Omental fat pad (tissue), 4 donors: ENCODE measurements around the gene ASPHD2. TPM values are rescaled to one million over a fixed set of nuclear protein-coding genes. Genes with fewer than 3 reads are reported as not detected.

ENCODE experiments used
- ATAC-seq: fragments of 150-250 bp; one replicate; pipeline ENCODE4 v1.9.1; 2016; ENCODE audit warnings: mild to moderate bottlenecking, moderate library complexity; ENCODE audit not compliant: low FRiP score
- DNase-seq: peaks from one replicate; pipeline ENCODE4 v3.0.0-alpha.2; 2019; ENCODE audit warnings: low spot score
- total RNA-seq, 4 donors: library from RNA; depleted of rRNA; stranded (reverse); fragments of >200 nt; gene quantifications; one replicate each; pipeline ENCODE4 v1.1.0, GENCODE V29; 2016
- TF ChIP-seq, protein P1 (sequence below), 3 donors: fragments of 450-650 bp; IDR thresholded peaks; one replicate each; pipeline ENCODE4 v1.5.1; 2016 to 2017; ENCODE audit warnings: antibody characterized with exemption in 3 of 3, mild to moderate bottlenecking in 3 of 3, moderate library complexity in 2 of 3

Gene ASPHD2
- total RNA-seq, 4 donors from 2014 or later: 0.32 to 2.0 (median 0.95) TPM

GRCh38 chr22:26463101-26463661 lies 34.1 kb downstream of the ASPHD2 start:
- ATAC-seq (no peak), DNase-seq (no peak)
- TF ChIP-seq, protein P1, sequence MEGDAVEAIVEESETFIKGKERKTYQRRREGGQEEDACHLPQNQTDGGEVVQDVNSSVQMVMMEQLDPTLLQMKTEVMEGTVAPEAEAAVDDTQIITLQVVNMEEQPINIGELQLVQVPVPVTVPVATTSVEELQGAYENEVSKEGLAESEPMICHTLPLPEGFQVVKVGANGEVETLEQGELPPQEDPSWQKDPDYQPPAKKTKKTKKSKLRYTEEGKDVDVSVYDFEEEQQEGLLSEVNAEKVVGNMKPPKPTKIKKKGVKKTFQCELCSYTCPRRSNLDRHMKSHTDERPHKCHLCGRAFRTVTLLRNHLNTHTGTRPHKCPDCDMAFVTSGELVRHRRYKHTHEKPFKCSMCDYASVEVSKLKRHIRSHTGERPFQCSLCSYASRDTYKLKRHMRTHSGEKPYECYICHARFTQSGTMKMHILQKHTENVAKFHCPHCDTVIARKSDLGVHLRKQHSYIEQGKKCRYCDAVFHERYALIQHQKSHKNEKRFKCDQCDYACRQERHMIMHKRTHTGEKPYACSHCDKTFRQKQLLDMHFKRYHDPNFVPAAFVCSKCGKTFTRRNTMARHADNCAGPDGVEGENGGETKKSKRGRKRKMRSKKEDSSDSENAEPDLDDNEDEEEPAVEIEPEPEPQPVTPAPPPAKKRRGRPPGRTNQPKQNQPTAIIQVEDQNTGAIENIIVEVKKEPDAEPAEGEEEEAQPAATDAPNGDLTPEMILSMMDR (IDR thresholded peaks at IDR 0.05): no peak

- ATAC-seq: no peak
- TF ChIP-seq, protein P1 (IDR thresholded peaks at IDR 0.05): no peak
- no peak for DNase-seq
Observed at GRCh38 chr22:26463688-26464087, 34.6 kb downstream of the ASPHD2 start.

- no peak for ATAC-seq
- no peak for DNase-seq
- TF ChIP-seq, protein P1 (IDR thresholded peaks at IDR 0.05): no peak
Observed at GRCh38 chr22:26464312-26464711, 35.3 kb downstream of the ASPHD2 start.

DNA sequence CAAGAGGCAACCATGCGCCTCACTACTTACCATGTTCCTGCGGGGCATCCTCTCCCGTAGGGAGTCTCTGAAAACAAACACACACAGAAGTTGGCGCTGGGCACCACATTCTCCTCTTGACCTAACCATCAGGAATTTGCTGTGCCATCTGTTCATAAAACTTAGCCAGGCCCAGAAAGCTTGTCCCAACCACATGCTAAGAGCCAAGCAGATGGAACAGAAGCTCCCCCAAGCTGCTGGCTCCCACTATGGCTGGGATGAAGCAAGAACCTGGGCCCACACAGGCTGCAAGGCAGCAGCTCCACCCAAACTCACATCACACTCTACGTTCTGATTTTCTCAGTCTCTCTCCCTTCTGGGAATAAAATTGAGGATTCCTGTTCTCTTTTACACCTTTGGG lies 37.1 kb downstream of the ASPHD2 start:
- DNase-seq: no peak
- ATAC-seq: no peak
- TF ChIP-seq, protein P1 (IDR thresholded peaks at IDR 0.05): no peak

DNA sequence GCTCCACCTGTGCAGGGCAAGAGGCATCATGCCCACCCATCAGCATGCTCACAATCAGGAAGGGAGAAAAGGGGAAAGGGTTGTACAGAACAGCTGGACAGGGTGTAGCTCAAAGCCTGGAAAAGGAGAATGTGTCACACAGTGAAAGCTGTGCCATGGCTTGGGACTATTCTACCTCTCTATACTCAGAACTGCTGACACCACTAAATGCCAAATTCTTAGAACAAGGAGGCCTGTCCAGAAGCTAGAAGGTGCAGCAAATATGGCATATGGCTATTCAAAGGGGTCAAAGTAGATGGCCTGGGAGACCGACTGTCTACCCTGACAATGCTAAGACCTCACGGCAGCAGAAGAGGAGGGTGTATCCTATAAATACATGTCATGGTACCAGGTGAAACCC lies 41.7 kb downstream of the ASPHD2 start:
- ATAC-seq: no peak
- TF ChIP-seq, protein P1 (IDR thresholded peaks at IDR 0.05): no peak
- no peak for DNase-seq

- TF ChIP-seq, protein P1 (IDR thresholded peaks at IDR 0.05): no peak
- ATAC-seq (no peak), DNase-seq (no peak)
Observed at GRCh38 chr22:26471522-26471921, 42.5 kb downstream of the ASPHD2 start.

- TF ChIP-seq, protein P1 (IDR thresholded peaks at IDR 0.05): no peak
- ATAC-seq (no peak), DNase-seq (no peak)
Observed at GRCh38 chr22:26474682-26475081, 45.6 kb downstream of the ASPHD2 start.
